Activated CD4-positive, alpha-beta T cell treated with anti-CD3 and anti-CD28 coated beads, Interleukin-2, Interleukin-6, amounts not matched to agents 100 ng/mL and 50 ng/mL, durations not matched to agents 16 hours and 8 hours (primary cell): ENCODE measurements around the gene CRYL1.

Experiments
- DNase-seq: peaks from one replicate; pipeline ENCODE4 v3.0.0-alpha.2; 2020

Gene CRYL1

DNA sequence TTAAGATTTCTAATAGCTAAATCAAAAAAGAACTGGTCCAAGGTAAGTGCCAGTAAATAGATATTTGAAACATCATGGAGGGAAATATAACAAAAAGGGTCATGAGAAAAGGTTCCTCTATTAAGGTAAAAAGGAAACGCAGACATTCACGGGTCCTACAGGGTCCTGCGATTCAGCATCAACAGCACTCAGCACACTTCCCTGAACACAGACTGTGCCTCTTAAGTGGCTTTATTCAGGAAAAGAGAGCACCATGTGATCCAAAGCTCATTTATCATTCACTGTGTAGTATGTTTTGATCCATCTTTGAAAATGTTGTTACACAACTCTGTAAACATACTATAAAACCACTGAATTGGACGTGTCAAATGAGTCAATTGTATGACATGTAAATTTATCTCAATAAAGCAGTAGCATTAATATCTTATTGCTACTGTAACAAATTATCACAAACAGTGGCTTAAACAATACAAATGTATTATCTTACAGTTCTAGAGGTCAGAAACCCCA lies 33.7 kb downstream of the CRYL1 start:
- no peak for DNase-seq

DNA sequence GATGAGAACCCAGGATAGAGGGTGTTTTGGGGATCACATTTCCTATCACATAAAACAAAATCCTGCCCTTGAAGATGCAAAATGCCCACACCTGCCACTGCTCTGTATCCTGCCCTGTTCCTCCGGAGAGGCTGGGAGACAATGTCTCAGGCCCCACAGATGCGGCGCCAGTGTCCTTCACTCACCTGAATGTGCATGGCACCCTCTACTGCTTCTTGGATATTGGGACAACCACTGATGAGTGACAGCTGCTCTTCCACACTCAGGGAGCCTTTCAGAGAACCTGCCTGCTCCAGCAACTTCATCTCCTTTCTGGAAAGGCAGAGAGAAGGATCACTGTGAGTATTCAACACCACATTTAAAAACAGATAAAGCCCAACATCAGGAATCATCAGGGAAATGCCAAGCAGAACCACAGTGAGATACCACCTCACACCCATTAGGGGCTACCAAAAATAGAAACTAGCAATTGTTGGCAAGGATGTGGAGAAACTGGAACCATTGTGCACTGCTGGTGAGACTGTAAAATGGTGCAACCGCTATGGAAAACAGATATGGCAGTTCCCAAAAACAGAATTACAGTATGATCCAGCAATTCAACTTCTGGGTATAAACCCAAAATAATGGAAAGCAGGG lies 36.4 kb downstream of the CRYL1 start:
- peak; percentile 69 for DNase-seq

- no peak for DNase-seq
These were observed 37.7 kb downstream of the CRYL1 start for GRCh38 chr13:20487927-20488326.

DNA sequence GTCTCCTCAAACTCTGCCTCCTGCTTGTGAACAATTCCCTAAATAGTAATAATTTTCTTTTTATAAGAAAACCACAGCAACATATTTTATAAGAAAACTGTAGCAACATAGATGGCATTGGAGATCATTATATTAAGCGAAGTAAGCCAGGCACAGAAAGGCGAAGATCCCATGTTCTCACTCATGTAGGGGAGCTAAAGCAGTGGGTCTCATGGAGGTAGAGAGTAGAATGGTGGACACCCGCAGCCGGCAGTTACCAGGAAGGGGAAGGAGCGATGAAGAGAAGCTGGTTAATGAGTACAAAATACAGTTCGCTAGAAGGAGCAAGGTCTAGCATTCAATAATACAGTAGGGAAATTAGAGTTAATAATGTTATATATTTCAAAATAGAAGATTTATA lies 42.9 kb downstream of the CRYL1 start:
- no peak for DNase-seq

DNA sequence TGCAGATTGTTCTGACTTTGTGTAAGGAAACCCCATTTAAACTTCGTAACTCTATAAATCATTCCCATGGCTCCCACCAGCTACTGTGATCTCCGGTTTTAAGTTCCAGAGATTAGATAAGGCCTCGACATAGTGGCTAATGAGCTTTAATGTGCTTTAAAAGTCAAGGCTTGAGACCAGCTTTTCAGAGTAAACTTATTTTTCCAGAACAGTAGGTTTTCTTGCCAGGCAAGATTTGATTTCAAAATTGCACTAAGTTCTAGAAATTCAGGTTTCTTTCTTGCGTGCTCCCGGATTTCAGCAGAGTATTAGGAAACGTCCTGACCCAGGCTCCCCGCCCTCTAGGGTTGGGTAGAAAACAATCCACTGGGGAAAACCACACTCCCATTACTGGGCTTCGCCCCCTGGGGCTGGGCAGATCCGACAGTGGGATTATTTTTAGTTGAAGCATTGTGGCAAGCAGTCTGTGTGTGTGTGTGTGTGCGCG lies 43.3 kb downstream of the CRYL1 start:
- DNase-seq = no peak

GRCh38 chr13:20477394-20477793 lies 48.3 kb downstream of the CRYL1 start:
- no peak for DNase-seq

- DNase-seq = peak; percentile 84
These were observed 49.5 kb downstream of the CRYL1 start for GRCh38 chr13:20475927-20476691.

- no peak for DNase-seq
These were observed 51.1 kb downstream of the CRYL1 start for GRCh38 chr13:20474515-20474914.

DNA sequence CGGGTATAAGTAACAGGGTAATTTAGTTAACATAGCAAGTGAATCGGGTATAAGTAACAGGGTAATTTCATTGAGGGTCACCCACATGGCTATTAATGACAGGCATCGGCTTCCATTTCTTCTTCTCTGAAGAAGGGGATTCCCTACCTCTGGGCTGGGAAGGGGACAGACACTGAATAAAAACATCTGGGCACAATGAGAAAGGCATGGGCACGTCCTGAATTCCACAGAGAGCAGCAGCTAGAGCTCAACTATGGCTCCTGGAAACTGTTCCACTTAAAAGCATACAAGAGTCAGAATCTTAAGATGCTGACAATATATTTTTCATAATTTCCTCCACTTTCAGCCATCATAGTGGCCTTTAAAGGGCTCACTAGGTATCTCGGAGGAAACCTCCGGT lies 51.8 kb downstream of the CRYL1 start:
- DNase-seq = no peak

DNA sequence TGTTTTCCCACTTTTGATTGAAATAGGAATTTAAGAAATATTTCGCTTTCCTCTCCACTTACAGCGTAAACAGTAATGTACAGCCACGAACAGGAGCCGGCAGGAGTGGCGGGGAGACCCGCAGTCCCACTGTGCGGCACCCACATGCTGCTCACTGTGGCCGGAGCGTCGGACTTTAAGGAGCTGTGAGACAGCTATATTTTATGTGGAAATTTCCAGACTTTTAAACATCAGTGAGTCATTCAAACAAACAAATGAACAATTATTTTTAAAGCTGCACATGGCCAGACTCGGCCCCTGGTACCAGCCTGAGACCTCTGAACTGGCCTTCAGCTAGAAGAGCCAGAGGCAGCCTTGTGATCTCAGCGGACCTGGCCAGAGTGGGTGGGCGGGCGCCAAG lies 52.5 kb downstream of the CRYL1 start:
- no peak for DNase-seq

GRCh38 chr13:20472531-20472930 lies 53.1 kb downstream of the CRYL1 start:
- no peak for DNase-seq

- no peak for DNase-seq
These were observed 55.5 kb downstream of the CRYL1 start for GRCh38 chr13:20470136-20470535.

- no peak for DNase-seq
These were observed 59.3 kb downstream of the CRYL1 start for GRCh38 chr13:20466371-20466770.

- DNase-seq = no peak
These were observed 60.3 kb downstream of the CRYL1 start for GRCh38 chr13:20465218-20465879.

DNA sequence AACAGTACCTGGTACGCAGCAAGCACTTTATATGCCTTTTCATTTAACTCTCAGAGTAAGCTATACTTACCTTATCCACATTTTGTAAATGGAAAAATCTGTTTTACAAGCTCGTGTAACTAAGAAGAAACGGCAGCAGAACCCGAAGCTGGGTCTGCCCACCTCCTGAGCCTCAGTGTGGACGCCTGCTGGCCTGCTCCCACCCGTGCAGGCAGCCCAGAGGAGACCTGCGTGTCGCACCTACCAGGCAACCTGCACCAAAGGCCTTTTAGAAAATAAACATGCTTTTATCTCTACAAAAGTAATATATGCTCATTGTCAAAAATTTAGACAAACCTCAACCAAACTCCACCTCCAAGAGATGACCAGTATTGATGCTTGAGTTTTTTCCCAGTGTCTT lies 62.7 kb downstream of the CRYL1 start:
- DNase-seq = no peak

GRCh38 chr13:20462533-20462915 lies 63.1 kb downstream of the CRYL1 start:
- no peak for DNase-seq

GRCh38 chr13:20461860-20462532 lies 63.7 kb downstream of the CRYL1 start:
- DNase-seq = no peak

GRCh38 chr13:20461481-20461859 lies 64.2 kb downstream of the CRYL1 start:
- DNase-seq = peak; percentile 18

DNA sequence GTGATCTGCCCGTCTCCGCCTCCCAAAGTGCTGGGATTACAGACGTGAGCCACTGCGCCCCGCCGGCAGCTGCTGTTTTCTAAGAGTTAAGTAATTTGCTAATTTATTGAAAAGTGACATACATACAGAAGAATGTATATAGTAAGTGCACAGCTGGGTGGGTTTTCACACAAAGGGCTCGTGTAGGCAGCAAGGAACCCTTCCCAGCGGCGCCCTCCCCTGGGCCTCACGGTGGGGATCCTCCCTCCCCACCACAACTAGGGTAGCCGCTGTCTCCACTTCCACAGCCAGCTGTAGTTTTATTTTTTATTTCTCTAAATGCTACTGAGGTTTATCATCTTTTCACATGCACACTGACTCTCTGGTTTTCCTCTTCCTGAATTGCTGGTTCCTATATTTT lies 64.9 kb downstream of the CRYL1 start:
- DNase-seq = no peak

GRCh38 chr13:20457670-20458069 lies 68.0 kb downstream of the CRYL1 start:
- DNase-seq = no peak

DNA sequence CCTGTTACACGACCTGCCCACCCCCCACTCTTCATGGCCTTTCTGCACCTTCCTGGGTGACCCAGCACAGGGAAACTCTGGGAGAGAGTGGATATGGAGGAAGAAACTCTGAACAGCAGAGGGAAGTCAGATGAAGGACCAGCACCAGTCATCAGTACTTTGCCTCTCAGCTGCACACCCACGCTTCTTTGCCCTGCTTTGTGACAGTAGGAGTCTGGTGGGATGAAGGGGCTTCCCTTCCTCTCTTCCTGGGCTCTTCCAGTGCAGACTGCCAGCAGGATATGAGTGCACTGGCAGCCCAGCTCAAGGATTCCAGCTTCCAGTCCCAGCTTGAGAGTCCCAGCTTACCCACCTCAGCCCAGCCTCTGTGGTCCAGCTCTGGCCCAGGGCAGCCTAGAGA lies 68.9 kb downstream of the CRYL1 start:
- no peak for DNase-seq

DNA sequence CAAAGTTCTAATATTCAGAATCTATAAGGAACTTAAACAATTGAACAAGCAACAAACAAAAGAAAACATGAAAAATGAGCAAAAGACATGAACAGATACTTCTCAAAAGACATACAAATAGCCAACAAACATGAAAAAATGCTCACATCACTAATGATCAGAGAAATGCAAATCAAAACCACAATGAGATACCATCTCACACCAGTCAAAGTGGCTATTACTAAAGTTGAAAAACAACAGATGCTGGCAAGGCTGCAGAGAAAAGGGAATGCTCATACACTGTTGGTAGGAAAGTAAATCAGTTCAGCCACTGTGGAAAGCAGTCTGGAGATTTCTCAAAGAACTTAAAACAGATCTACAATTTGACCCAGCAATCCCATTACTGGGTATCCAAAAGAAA lies 74.3 kb downstream of the CRYL1 start:
- DNase-seq = no peak

- DNase-seq = no peak
These were observed 77.2 kb downstream of the CRYL1 start for GRCh38 chr13:20448470-20448869.
